Heart left ventricle (tissue), 16 donors: ENCODE measurements around the gene DPYSL3. TPM values are rescaled to one million over a fixed set of nuclear protein-coding genes. Genes with fewer than 3 reads are reported as not detected.

Experiments
- ATAC-seq, 4 donors: fragments of 200-7000 bp; cut with Tn5 transposase; one replicate each; pipeline ENCODE4 v1.9.1; 2020 to 2022; ENCODE audit warnings: moderate library complexity in 4 of 4, mild to moderate bottlenecking in 3 of 4, moderate number of reproducible peaks in 1 of 4
- DNase-seq, 5 donors: peaks; one replicate each; pipeline ENCODE4 v3.0.0-alpha.2; 2020
- H3K27ac ChIP-seq, 12 donors: fragments of 200-600 bp; sonication (generic) in 4 of 12; one replicate each; pipeline versions ENCODE4 v1.5.0 to v1.8.0; 2016 to 2022; ENCODE audit warnings: mild to moderate bottlenecking in 2 of 12
- H3K27me3 ChIP-seq, 9 donors: fragments of 200-600 bp; sonication (generic) in 2 of 9; one replicate each; pipeline versions ENCODE4 v1.5.1 to v1.8.0; 2016 to 2022; ENCODE audit warnings: mild to moderate bottlenecking in 3 of 9
- H3K36me3 ChIP-seq, 9 donors: fragments of 200-600 bp; sonication (generic) in 2 of 9; one replicate each; pipeline versions ENCODE4 v1.5.0 to v1.8.0; 2018 to 2022; ENCODE audit warnings: mild to moderate bottlenecking in 2 of 9
- H3K4me1 ChIP-seq, 12 donors: fragments of 200-600 bp; sonication (generic) in 4 of 12; one replicate each; pipeline versions ENCODE4 v1.5.0 to v1.8.0; 2016 to 2022; ENCODE audit warnings: mild to moderate bottlenecking in 3 of 12
- H3K4me3 ChIP-seq, 12 donors: fragments of 200-600 bp; sonication (generic) in 4 of 12; one replicate each; pipeline versions ENCODE4 v1.5.0 to v1.8.0; 2017 to 2022; ENCODE audit warnings: mild to moderate bottlenecking in 9 of 12, moderate library complexity in 4 of 12
- H3K9me3 ChIP-seq, 12 donors: fragments of 200-600 bp; sonication (generic) in 4 of 12; one replicate each; pipeline versions ENCODE4 v1.5.0 to v1.8.0; 2016 to 2022; ENCODE audit warnings: mild to moderate bottlenecking in 1 of 12
- POLR2A ChIP-seq, 2 donors: fragments of 450-650 bp; IDR thresholded peaks; one replicate each; pipeline ENCODE4 v1.6.1; 2017; ENCODE audit warnings: antibody characterized with exemption in 2 of 2, mild to moderate bottlenecking in 2 of 2, moderate library complexity in 2 of 2
- WGBS, 4 donors: extraction: QIAGEN DNeasy Blood & Tissue Kit in 2 of 4; methylation state at CpG; one replicate each; pipeline versions ENCODE4 v1.1.5 to v1.1.7; 2013 to 2018; 5-methylcytosine and 5-hydroxymethylcytosine counted together
- intact Hi-C, 10 donors: fragments of 100-400 bp; cut with DNase I; formaldehyde crosslinking; loops; one replicate each; pipeline versions ENCODE4 v1.11.1 to v1.14.2; 2022
- polyA plus RNA-seq, 2 donors: library from polyadenylated mRNA; stranded (reverse); fragments of 200-250 nt; gene quantifications; one replicate each; pipeline ENCODE4 v1.2.3, GENCODE V29; 2013
- total RNA-seq, 9 donors: library from RNA; depleted of rRNA in 2 of 9; stranded (reverse); fragments of >200 nt in 2 of 9; fragmentation: NEBNext Ultra II Directional in 3 of 9; extraction: Animal tissue kit (Norgen Biotek cat#: 25700) in 3 of 9; gene quantifications; one replicate each; pipeline versions ENCODE4 v1.1.0 to v1.2.4, GENCODE V29; 2016 to 2023
- TF ChIP-seq, protein P1 (sequence below), 12 donors: fragments of 200-600 bp; sonication (generic) in 4 of 12; IDR thresholded peaks; one replicate each; pipeline versions ENCODE4 v1.5.0 to v1.8.0; 2018 to 2022; ENCODE audit warnings: antibody characterized with exemption in 12 of 12, mild to moderate bottlenecking in 5 of 12
- donor health status: ischemic (EF 13 %, LVEDD 7.1; RV severe dilation, severe dysfunction).
- donor health status: healthy with polysubstance abuse.
- donor health status: DM: no; HTN: yes; CAD: no.
- donor health status: DM: no; HTN: no; CAD: no.
- donor health status: ischemic (EF 25% LVEDD 6.9; RV normal size, moderate dysfunction).
- donor health status: ischemic (EF 25% LVEDD 5.7; RV mildly dilated, moderate dysfunction).
- donor health status: healthy.
- donor health status: DM: yes; HTN: yes; CAD: no.
- donor health status: ischemic (EF 35%, LVEDD 5.7; RV mildly dilated, moderate dysfunction).
- donor health status: nonischemic (EF 11% LVEDD 7.7; RV severe dilation, severe dysfunction).
- donor health status: DM: yes; HTN: yes; CAD: no.
- donor health status: PGD.
- donor health status: ischemic (EF 29% LVEDD 5.4; RV normal size, mild dysfunction).
- donor health status: nonischemic (EF 23%, LVEDD 6.1; RV moderate dilation, normal function).

Gene DPYSL3
- total and polyA plus RNA-seq, 11 donors = 7.9 to 54.7 (median 20.6) TPM

DNA sequence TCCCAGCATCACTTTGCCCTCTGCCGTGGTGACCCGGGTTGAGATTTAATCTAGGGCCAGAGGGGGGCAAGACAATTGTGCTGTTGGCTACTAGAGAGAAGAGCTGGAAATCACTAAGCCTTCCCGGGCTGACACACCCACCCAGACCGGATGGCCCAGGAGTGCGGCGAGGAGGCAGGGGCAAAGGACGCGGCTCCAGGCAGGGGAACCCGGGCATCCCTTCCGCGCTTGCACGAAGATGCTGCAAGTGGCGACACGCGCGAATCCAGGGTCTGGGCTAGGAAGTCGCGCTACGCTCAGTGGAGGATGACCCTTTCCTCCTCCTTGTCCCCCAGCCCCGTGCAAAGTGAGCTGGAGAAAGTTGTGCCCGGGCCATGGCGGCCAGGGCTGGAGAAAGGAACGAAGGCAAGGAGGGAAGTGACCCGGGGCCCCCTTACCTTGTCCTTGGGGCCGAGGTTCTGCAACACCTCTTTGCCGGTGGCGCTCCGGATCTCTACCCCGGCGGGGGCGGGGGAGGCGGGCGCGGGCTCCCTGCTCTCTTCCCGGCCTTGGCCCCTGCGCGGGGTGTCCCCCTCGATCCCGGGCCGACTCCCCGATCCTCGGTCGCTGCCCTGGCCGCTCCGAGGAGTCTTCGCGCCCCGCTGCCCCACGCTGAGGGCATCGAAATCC lies 693 bp downstream of the DPYSL3 start:
- 1 to 3% (median 2%) methylated on average over 22 to 50 of the region's 50 CpGs for WGBS, 4 donors
- TF ChIP-seq POLR2A (IDR thresholded peaks at IDR 0.05) = no peak
- TF ChIP-seq, protein P1, sequence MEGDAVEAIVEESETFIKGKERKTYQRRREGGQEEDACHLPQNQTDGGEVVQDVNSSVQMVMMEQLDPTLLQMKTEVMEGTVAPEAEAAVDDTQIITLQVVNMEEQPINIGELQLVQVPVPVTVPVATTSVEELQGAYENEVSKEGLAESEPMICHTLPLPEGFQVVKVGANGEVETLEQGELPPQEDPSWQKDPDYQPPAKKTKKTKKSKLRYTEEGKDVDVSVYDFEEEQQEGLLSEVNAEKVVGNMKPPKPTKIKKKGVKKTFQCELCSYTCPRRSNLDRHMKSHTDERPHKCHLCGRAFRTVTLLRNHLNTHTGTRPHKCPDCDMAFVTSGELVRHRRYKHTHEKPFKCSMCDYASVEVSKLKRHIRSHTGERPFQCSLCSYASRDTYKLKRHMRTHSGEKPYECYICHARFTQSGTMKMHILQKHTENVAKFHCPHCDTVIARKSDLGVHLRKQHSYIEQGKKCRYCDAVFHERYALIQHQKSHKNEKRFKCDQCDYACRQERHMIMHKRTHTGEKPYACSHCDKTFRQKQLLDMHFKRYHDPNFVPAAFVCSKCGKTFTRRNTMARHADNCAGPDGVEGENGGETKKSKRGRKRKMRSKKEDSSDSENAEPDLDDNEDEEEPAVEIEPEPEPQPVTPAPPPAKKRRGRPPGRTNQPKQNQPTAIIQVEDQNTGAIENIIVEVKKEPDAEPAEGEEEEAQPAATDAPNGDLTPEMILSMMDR (IDR thresholded peaks at IDR 0.05) = no peak
- H3K9me3 ChIP-seq = no peaks in the 10 kb centered on the region
- intact Hi-C loops = loop anchor here in 4 of 10 donors (1.0 to 10.0 kb wide), 5 partner anchors 37 to 68 kb away; no protein-coding TSS in a partner anchor
- DNase-seq (peak; percentile 30 to 57 (median 42)), ATAC-seq (peak in 3 of 4 donors; percentile 47 to 75 (median 70))
- H3K27me3 ChIP-seq = peaks cover 0 to 25% (median 0%) of the 10 kb centered on the region in 9 donors
- H3K36me3 ChIP-seq = no peaks in the 10 kb centered on the region
- H3K4me3 ChIP-seq = peak overlapping the region; percentile 42 to 84 (median 66)
- H3K27ac ChIP-seq = peak overlapping the region; percentile 34 to 91 (median 76)
- peaks cover 0 to 28% (median 16%) of the 10 kb centered on the region in 12 donors for H3K4me1 ChIP-seq

DNA sequence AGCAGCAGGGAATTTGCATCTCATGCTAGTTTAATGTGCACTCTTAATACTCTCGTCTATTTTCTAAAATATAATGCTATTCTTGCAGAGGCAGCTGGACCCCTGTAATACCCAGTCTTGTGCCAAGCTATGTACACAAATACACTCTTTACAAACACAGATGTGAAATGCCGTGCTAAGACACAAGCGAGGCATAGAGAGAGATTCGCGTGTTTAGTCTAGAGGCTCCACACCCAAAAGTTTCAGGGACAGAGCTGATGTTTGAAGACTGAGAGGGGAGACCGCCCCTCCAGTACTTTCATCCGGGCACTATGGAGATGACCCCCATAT lies 1.2 kb downstream of the DPYSL3 start:
- intact Hi-C loops = loop anchor here in 4 of 10 donors (1.0 to 10.0 kb wide), 5 partner anchors 36 to 69 kb away; no protein-coding TSS in a partner anchor
- H3K27ac ChIP-seq = peak overlapping the region; percentile 34 to 91 (median 76)
- no peaks in the 10 kb centered on the region for H3K9me3 ChIP-seq
- peaks cover 0 to 33% (median 20%) of the 10 kb centered on the region in 12 donors for H3K4me1 ChIP-seq
- ATAC-seq (peak in 1 of 4 donors; percentile 2), DNase-seq (no peak)
- H3K4me3 ChIP-seq = peak overlapping the region; percentile 42 to 84 (median 66)
- H3K27me3 ChIP-seq = peaks cover 0 to 25% (median 0%) of the 10 kb centered on the region in 9 donors
- WGBS, 4 donors = 28 to 50% (median 41%) methylated on average over 7 of the region's 7 CpGs
- no peaks in the 10 kb centered on the region for H3K36me3 ChIP-seq
- TF ChIP-seq, protein P1 (IDR thresholded peaks at IDR 0.05) = no peak
- TF ChIP-seq POLR2A (IDR thresholded peaks at IDR 0.05) = no peak

DNA sequence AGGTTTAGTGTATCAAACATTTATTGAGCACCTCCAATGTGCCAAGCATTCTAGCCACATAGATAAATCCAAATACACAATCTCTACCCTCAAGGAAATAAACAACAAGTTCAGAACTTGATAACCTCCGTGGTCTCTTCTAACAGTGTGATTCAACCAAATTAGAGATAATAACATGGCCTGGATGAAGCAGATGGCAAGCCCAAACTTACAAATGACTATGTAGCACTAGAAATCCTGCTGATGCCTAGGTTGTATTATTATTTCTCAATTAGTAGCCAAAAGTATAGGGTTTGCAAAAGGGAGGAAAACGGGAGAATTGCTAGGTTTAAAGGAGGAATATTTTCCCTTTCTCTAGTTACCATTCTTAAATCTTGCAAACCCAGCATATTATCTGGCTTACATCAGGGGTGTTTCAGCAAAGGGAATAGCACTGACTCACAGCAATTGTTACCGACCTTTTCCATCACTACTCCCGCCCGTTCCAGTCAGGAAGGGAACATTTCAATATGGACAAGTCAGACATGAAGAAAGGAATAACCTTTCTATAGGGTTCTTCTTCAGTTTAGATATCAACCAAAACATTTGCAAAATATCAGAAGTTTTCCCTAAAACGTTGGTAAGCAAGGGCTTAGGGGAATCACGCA lies 2.3 kb downstream of the DPYSL3 start:
- peak in 3 of 4 donors; percentile 45 to 55 (median 53) for ATAC-seq
- intact Hi-C loops = loop anchor here in 3 of 10 donors (5.0 to 10.0 kb wide), 4 partner anchors 35 to 70 kb away; no protein-coding TSS in a partner anchor
- Histone ChIP-seq H3K27ac (peak overlapping the region in 11 of 12 donors; percentile 48 to 91 (median 76)), H3K9me3 (no peaks in the 10 kb centered on the region), H3K27me3 (peaks cover 0 to 25% (median 0%) of the 10 kb centered on the region in 9 donors), H3K4me1 (peaks cover 0 to 39% (median 23%) of the 10 kb centered on the region in 12 donors), H3K4me3 (peak overlapping the region in 11 of 12 donors; percentile 2 to 84 (median 66)), H3K36me3 (no peaks in the 10 kb centered on the region)
- WGBS, 4 donors = 41 to 52% (median 51%) methylated on average over 7 of the region's 7 CpGs
- peak in 1 of 5 donors; percentile 27 for DNase-seq
- TF ChIP-seq, protein P1 (IDR thresholded peaks at IDR 0.05) = no peak
- TF ChIP-seq POLR2A (IDR thresholded peaks at IDR 0.05) = no peak

DNA sequence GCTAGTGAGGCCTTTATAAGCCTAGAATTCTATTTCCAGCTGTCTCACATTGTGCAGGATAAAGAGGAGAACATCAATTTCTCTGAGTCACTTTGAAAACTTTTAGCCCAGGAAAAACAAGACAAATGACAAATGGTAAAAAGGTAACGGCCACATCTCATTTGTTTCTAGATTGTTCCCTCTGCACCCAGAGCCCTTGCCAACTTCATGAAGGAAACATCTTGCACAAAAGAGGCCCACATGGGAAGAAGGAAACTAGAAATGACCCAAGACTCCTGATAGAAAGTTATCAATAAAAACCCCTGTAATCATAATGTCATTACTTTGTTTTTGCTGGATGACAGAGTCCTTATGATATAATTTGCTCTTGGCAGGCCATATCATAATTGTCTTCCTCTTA lies 5.3 kb downstream of the DPYSL3 start:
- 37 to 61% (median 56%) methylated on average over 1 of the region's 1 CpG for WGBS, 4 donors
- intact Hi-C loops = loop anchor here in 2 of 10 donors (5.0 to 10.0 kb wide), 2 partner anchors 37 to 50 kb away; no protein-coding TSS in a partner anchor
- Histone ChIP-seq H3K4me1 (peaks cover 0 to 34% (median 15%) of the 10 kb centered on the region in 12 donors), H3K36me3 (no peaks in the 10 kb centered on the region), H3K27ac (peak overlapping the region in 11 of 12 donors; percentile 34 to 91 (median 64)), H3K4me3 (peak overlapping the region in 1 of 12 donors; percentile 5), H3K27me3 (peaks cover 0 to 11% (median 0%) of the 10 kb centered on the region in 9 donors), H3K9me3 (no peaks in the 10 kb centered on the region)
- no peak for ATAC-seq
- no peak for DNase-seq
- TF ChIP-seq, protein P1 (IDR thresholded peaks at IDR 0.05) = no peak
- no peak for TF ChIP-seq POLR2A (IDR thresholded peaks at IDR 0.05)
